H1 (cell line): ENCODE results near the gene TMEM127. TPM values are rescaled to one million over a fixed set of nuclear protein-coding genes. Genes with fewer than 3 reads are reported as not detected.

Experiments used
- CHD7 ChIP-seq: fragments of 300-600 bp; sonication (generic); IDR thresholded peaks from 2 replicates; pipeline ENCODE4 v1.7.1; 2012; ENCODE audit warnings: low read length, moderate library complexity, mild to moderate bottlenecking, inconsistent platforms; ENCODE audit not compliant: insufficient replicate concordance
- EGR1 ChIP-seq: IDR thresholded peaks from 2 replicates; pipeline ENCODE4 v1.6.1; 2011; ENCODE audit warnings: low read depth, low read length, borderline replicate concordance
- FOSL1 ChIP-seq: IDR thresholded peaks from 2 replicates; pipeline ENCODE4 v1.6.1; 2011; ENCODE audit warnings: mild to moderate bottlenecking, low read depth, low read length, moderate library complexity; ENCODE audit not compliant: insufficient read depth
- HDAC6 ChIP-seq: IDR thresholded peaks from one replicate; pipeline ENCODE4 v1.7.1; 2012; ENCODE audit warnings: low read depth, mild to moderate bottlenecking, inconsistent platforms, low read length, moderate library complexity
- JUN ChIP-seq: IDR thresholded peaks from 2 replicates; pipeline ENCODE4 v1.6.1; 2011; ENCODE audit warnings: low read depth, mild to moderate bottlenecking, improper control_type of control experiment, low read length
- MAFK ChIP-seq: IDR thresholded peaks from 2 replicates; pipeline ENCODE4 v1.6.1; 2012; ENCODE audit warnings: low read depth, mild to moderate bottlenecking, improper control_type of control experiment, low read length
- NRF1 ChIP-seq: IDR thresholded peaks from 2 replicates; pipeline ENCODE4 v1.6.1; 2011; ENCODE audit warnings: mild to moderate bottlenecking, low read depth, low read length, improper control_type of control experiment
- SIN3A ChIP-seq, 2 experiments: IDR thresholded peaks in 1 of 2; conservative IDR thresholded peaks in 1 of 2; 2 replicates each; pipeline ENCODE4 v1.6.1; 2011 to 2012; ENCODE audit warnings: low read length in 2 of 2, improper control_type of control experiment in 1 of 2, low read depth in 1 of 2, mild to moderate bottlenecking in 1 of 2
- polyA plus RNA-seq, 7 experiments: library from polyadenylated mRNA; depleted of rRNA in 3 of 7; stranded (reverse) in 5 of 7; unstranded in 2 of 7; fragments of >200 nt in 5 of 7; fragments of 200-250 nt in 2 of 7; gene quantifications; 1 replicate in 5 of 7; 2 replicates in 1 of 7; 4 replicates in 1 of 7; pipeline versions ENCODE4 v1.2.1 to v1.2.3, GENCODE V29; 2011 to 2013; ENCODE audit warnings: missing spikeins in 2 of 7, mixed read lengths in 2 of 7
- total RNA-seq: library from RNA; stranded (reverse); fragmentation: NEBNext Ultra II Directional; extraction: Animal tissue kit (Norgen Biotek cat#: 25700); gene quantifications from 2 replicates; pipeline ENCODE4 v1.2.1, GENCODE V29; 2021

TMEM127 gene
- total and polyA plus RNA-seq, 2 of the 8 experiments (the other 6 are each of a cell fraction or from before 2014, with no cell fraction given): 25.0 to 41.0 TPM

- TF ChIP-seq CHD7 (no peak), NRF1 (no peak), JUN (no peak), FOSL1 (no peak), MAFK (no peak), HDAC6 (no peak), SIN3A (conservative IDR thresholded peaks at IDR 0.05 in 1 of 2, IDR thresholded peaks at IDR 0.05 in 1 of 2; ENCODE audit: low read depth in 1 of 2, low read length in 2 of 2) (no peak), EGR1 (no peak)
These were observed 16.1 kb downstream of the TMEM127 start (continued) for GRCh38 chr2:96249654-96250053.
